ENCODE measurements around the gene TJP2.

DNA sequence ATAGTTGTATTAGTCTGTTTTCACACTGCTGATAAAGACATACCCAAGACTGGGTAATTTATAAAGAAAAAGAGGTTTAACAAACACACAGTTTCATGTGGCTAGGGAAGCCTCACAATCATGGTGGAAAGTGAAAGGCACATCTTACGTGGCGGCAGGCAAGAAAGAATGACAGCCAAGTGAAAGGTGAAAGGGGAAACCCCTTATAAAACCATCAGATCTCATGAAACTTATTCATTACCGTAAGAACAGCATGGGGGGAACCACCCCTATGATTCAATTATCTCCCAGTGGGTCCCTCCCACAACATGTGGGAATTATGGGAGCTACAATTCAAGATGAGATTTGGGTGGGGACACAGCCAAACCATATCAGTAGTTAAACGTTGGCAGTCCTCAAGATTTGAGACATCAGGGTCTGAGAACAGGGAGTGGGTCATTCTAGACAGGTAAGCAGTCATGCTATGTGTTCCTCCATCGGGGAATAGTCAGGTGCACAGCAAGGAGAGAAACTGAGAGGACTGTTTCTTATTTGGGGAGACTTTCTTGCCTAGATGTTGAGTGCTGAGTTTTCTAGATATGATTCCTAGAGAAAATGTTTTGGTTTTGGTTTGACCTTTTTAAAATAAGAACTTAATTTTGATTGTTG lies 105.1 kb downstream of the TJP2 start:
- TF ChIP-seq EZH2 (IDR thresholded peaks at IDR 0.05) (no peak), POLR2AphosphoS5 (IDR thresholded peaks at IDR 0.05; ENCODE audit: borderline replicate concordance, low read depth, low read length) (no peak), FOXP2 (optimal IDR thresholded peaks at IDR 0.05; ENCODE audit: control extremely low read depth, extremely low read length, insufficient read depth) (no peak)

All from SK-N-MC (cell line).